Type B pancreatic cell (in vitro differentiated cells): ENCODE measurements around the gene MLLT3. TPM values are rescaled to one million over a fixed set of nuclear protein-coding genes. Genes with fewer than 3 reads are reported as not detected.

ENCODE experiments used
- DNase-seq: peaks from one replicate; pipeline ENCODE4 v3.0.0; 2021; ENCODE audit warnings: mixed read lengths; ENCODE audit not compliant: unreplicated experiment; ENCODE audit errors: extremely low spot score
- H3K27ac Mint-ChIP-seq: 2 replicates; pipeline ENCODE4 v1.8.0; 2021; ENCODE audit warnings: mild to moderate bottlenecking, mixed read lengths
- H3K27me3 Mint-ChIP-seq: 2 replicates; pipeline ENCODE4 v1.8.0; 2021; ENCODE audit warnings: mixed read lengths
- H3K36me3 Mint-ChIP-seq: 2 replicates; pipeline ENCODE4 v1.8.0; 2021; ENCODE audit warnings: mixed read lengths
- H3K4me1 Mint-ChIP-seq: one replicate; pipeline ENCODE4 v1.8.0; 2021; ENCODE audit warnings: mixed read lengths; ENCODE audit not compliant: unreplicated experiment
- H3K4me3 Mint-ChIP-seq: 2 replicates; pipeline ENCODE4 v1.8.0; 2021; ENCODE audit warnings: mild to moderate bottlenecking, mixed read lengths
- H3K9me3 Mint-ChIP-seq: 2 replicates; pipeline ENCODE4 v1.8.0; 2021; ENCODE audit warnings: mixed read lengths
- total RNA-seq: library from RNA; stranded (reverse); gene quantifications from 2 replicates; pipeline ENCODE4 v1.2.1, GENCODE V29; 2021; ENCODE audit warnings: low replicate concordance
- TF ChIP-seq, protein P1 (sequence below): fragments of 200-600 bp; sonication (generic); conservative IDR thresholded peaks from 2 replicates; pipeline ENCODE4 v1.5.0; 2021; ENCODE audit warnings: antibody characterized with exemption, mild to moderate bottlenecking

Gene MLLT3
- total RNA-seq, 1 donor from 2014 or later, result 44.2 TPM

DNA sequence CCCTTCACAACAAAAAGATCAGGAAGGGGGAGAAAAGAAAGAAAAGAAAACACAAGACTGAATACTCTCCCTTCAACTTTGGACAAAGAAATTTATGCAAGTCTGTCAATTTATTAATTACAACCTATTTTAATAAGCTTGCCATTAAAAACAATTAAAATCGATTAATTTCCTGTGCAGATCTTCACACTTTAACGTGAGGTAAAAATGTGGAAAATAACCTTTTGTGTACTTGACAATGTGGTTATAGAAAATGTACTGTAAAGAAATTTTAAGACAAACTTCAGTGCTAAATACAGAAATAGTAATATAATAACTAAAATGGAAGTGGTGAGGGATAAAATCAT, 2.7 kb upstream of the MLLT3 start:
- Mint-ChIP-seq H3K27me3 (peaks cover 17% of the 10 kb centered on the region), H3K27ac (peak overlapping the region; percentile 94), H3K36me3 (peaks cover under 1% of the 10 kb centered on the region), H3K4me1 (peaks cover 18% of the 10 kb centered on the region), H3K4me3 (peak overlapping the region; percentile 95), H3K9me3 (no peaks in the 10 kb centered on the region)
- no peak for DNase-seq
- TF ChIP-seq, protein P1, sequence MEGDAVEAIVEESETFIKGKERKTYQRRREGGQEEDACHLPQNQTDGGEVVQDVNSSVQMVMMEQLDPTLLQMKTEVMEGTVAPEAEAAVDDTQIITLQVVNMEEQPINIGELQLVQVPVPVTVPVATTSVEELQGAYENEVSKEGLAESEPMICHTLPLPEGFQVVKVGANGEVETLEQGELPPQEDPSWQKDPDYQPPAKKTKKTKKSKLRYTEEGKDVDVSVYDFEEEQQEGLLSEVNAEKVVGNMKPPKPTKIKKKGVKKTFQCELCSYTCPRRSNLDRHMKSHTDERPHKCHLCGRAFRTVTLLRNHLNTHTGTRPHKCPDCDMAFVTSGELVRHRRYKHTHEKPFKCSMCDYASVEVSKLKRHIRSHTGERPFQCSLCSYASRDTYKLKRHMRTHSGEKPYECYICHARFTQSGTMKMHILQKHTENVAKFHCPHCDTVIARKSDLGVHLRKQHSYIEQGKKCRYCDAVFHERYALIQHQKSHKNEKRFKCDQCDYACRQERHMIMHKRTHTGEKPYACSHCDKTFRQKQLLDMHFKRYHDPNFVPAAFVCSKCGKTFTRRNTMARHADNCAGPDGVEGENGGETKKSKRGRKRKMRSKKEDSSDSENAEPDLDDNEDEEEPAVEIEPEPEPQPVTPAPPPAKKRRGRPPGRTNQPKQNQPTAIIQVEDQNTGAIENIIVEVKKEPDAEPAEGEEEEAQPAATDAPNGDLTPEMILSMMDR, result no peak

DNA sequence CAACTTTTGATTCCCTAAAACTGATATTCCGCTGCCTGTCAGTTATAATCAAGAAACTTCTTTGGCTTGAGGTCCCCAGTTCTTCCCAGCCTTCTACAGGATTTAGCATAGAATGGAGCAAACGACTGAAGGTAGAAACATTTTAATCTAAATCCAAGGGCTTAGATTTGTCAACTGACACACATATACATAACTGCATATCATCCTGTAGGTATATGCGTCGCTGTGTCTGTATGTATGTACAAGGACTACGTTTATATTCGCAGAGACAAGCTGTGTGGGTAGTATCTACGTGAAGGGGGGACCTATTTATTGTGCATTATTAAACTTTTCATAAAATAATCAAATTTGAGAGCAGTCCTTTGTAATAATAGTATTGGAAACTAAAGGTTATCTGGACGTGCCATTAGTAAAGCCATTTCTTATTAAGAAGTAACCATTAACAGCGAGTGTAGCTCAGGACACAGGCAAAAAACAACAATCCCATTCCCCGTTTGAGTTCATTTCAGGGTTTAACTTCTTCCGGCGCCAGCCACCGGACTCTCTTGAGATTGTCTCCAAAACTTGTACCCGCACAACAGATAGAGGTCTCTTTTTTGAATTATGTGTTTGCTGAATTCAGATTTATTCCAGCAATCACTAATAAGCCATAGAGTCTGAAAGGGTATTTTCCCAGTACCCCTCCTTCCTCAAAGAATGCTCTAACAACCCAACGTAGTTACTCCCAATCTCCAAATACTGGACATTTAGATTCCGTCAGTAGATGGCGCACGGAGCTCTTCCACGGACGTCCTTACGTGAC, 2.1 kb upstream of the MLLT3 start:
- no peak for DNase-seq
- Mint-ChIP-seq H3K36me3 (peaks cover 3% of the 10 kb centered on the region), H3K4me3 (peak overlapping the region; percentile 95), H3K27ac (peak overlapping the region; percentile 94), H3K4me1 (peaks cover 24% of the 10 kb centered on the region), H3K9me3 (no peaks in the 10 kb centered on the region), H3K27me3 (peaks cover 19% of the 10 kb centered on the region)
- TF ChIP-seq, protein P1, result peak; percentile 90

DNA sequence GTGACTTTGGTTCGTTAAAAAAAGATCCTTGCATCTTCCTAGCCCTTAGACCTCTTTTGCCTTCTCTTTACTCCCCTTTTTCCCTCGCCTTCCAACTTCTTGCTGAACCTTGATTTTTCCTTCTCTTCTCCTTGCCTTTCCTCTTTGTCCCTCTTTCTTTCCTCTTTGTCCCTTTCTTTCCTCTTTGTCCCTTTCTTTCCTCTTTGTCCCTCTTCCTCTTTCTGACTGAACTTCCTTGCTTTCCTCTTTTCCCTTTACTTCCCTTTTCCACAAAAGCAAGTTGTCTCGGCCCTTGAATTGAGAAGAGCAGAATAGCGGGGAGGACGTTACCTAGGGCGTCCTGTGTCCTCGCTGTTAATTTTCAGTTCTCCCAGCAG, 1.4 kb upstream of the MLLT3 start:
- TF ChIP-seq, protein P1, result no peak
- H3K4me3 Mint-ChIP-seq, result peak overlapping the region; percentile 95
- peaks cover 19% of the 10 kb centered on the region for H3K27me3 Mint-ChIP-seq
- peaks cover 31% of the 10 kb centered on the region for H3K4me1 Mint-ChIP-seq
- no peak for DNase-seq
- peak overlapping the region; percentile 94 for H3K27ac Mint-ChIP-seq
- H3K9me3 Mint-ChIP-seq, result no peaks in the 10 kb centered on the region
- peaks cover 3% of the 10 kb centered on the region for H3K36me3 Mint-ChIP-seq

DNA sequence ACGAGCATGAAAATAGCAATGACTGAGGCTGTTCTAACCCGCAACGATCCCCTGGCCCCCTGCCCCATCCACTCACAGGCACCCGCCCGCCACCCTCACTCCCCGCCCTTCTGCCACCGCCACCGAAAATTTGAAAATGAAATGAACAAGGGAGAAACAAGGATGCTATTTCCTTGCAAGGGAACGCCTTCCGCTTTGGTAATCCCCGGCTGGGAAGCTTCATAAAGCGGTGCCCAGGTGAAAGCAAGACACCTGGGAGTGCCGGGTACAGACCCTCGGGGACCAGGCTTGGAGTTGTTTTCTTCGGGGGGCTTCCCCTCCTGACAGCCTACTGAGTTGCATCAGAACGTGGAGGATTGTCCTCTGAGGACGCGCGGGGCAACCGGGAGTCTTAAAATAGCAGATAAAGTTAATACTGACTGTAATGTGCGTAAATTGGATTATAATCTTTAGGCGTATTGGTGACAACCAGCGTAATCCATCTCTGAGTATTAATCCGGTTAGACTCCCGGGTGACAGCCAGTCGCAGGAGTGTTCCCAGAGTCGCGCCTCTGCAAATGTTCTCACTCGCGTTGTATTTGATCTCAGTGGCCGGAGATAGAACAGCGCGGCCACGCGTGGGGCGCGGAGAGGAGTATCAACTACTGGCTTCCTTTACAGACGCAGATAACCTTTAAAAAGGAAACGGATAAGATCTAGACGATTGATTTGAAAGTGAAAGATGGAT, 885 bp upstream of the MLLT3 start:
- Mint-ChIP-seq H3K4me3 (peak overlapping the region; percentile 95), H3K9me3 (no peaks in the 10 kb centered on the region), H3K36me3 (peaks cover 3% of the 10 kb centered on the region), H3K27me3 (peaks cover 19% of the 10 kb centered on the region), H3K4me1 (peaks cover 35% of the 10 kb centered on the region), H3K27ac (peak overlapping the region; percentile 94)
- DNase-seq, result no peak
- TF ChIP-seq, protein P1, result peak; percentile 6

DNA sequence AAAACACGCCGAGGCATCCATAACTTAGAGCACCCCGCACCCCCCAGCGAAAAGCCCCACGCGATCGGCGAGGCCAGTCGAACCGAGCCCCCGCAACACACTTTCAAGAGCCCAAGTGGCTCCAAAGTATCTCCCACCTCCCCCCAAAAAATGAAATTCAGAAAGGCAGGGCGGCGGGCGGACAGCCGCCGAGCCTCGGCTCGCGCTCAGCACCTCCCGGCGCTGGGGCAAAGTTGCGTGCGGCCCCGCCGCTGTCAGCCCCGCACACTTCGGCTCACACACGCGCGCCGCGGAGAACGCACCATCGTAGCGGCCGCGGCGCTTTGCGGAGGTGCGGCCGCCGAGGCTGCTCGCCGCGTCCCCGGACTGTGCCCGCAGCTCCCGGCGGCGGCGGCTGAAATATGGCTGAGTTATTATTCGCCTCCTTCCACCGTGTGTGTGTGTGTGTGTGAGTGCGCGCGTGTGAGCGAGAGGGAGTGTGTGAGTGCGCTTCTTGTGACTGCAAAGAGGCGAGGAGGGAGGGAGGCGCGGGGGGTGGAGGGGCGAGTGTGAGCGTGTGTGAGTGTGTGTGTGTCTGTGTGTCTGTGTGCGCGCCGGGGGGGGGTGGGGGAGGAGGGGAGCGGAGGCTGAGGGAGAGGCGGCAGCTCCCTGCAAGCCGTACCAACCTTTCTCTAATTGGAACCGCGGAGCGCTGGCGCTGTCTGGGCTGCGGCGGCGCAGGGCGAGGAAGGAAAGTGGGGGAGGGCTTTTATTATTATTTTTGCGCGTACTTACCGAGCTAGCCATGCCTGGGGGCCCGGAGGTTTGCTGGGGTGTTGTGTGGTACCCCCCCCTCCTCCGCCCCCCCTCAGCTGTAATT, 599 bp downstream of the MLLT3 start:
- Mint-ChIP-seq H3K9me3 (no peaks in the 10 kb centered on the region), H3K4me1 (peaks cover 35% of the 10 kb centered on the region), H3K27me3 (peaks cover 19% of the 10 kb centered on the region), H3K36me3 (peaks cover 3% of the 10 kb centered on the region), H3K27ac (peak overlapping the region; percentile 94), H3K4me3 (peak overlapping the region; percentile 95)
- peak; percentile 77 for DNase-seq
- TF ChIP-seq, protein P1, result no peak
